DMS114 treated with DMSO at 0.1 percent for 48 hours (cell line): ENCODE data around the gene CAMK2G.
"Not testable (repeated sequence)": the region's sequence is repeated elsewhere in the genome, so short reads cannot be mapped to it uniquely, and the experiment has no call there.

Experiments used
- DNase-seq: peaks from one replicate; lab custom pipeline; 2025; ENCODE audit not compliant: unreplicated experiment; lab: John Stamatoyannopoulos, UW

CAMK2G gene

DNA sequence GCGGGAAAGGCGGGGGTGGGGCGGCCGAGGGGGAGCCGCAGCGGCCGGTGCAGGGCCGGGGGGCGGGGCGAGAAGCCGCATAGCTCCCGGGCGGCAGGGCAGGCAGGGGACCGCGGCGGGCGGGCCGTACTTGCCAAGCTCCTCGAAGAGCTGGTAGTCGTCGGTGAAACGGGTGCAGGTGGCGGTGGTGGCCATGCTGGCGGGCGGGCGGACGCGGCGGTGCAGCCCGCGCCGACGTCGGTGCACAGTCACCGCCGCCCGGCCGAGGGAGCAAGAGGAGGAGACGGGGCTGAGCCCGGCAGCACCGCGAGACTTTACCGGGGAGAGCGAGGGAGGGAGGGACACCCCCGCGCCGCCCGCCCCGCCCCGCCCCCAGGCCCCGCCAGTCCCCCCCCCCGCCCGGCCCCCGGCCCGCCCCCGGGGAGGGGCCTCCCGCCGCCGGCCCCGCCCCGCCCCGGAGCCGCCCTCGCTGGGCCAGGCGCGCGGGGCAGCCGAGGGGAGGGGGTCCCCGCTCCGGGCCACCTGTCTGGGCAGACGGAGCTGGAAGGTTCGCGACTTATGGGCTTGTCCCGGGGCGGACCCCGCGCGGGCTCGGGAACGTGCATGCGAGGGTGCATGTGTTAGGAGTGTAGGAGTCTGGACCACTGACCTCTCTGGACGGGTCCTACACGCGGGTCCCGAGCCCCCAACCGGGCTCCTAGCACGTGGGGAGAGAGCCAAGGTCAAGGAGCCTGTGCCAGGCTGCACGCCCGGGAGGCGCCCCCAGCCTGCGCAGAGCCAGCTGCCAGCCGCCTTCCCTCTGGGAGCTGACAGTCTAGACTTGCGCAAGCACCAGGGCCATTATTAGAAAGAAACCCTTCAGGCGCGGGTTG is at the start of gene CAMK2G:
TSS of gene CAMK2G (minus strand) at position 289 of the 872 bp plus-strand sequence. CDS start at position 195, 94 bp downstream.
- DNase-seq: peak; percentile 80

GRCh38 chr10:73922864-73923133 is 48.4 kb upstream of the CAMK2G start:
- no peak for DNase-seq

DNA sequence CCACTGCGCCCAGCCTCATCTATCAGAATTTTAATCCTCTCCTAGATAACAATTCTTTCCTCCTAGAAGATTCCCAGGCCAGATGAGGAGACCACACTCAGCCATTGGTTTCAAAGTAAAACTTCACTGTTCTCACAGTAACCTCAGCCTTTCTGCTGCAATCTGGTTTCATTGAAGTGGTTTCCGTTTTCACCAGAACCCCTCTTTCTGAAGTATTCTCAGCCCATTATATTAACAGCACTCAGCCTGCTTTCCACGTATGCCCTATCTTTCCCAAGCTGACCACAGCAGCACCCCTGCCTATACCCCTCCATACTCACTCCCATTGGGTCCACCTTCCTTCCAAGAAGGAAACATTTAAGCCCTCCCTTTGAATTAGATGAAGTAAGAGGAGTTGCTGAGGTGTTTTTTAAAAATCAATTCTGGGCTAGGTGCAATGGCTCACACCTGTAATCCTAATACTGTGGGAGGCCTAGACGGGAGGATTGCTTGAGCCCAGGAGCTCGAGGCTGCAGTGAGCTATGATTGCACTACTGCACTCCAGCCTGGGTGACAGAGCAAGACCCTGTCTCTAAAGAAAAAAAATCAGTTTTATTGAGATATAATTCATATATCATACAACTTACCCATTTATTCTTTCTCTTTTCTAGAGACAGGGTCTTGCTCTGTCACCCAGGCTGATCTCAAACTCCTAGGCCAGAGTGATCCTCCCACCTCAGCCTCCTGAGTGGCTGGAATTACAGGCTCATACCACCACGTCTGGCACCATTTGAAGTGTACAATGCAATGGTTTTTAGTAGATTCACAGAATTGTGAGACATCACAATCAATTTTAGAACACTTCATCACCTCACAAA is 47.9 kb upstream of the CAMK2G start:
- no peak for DNase-seq

DNA sequence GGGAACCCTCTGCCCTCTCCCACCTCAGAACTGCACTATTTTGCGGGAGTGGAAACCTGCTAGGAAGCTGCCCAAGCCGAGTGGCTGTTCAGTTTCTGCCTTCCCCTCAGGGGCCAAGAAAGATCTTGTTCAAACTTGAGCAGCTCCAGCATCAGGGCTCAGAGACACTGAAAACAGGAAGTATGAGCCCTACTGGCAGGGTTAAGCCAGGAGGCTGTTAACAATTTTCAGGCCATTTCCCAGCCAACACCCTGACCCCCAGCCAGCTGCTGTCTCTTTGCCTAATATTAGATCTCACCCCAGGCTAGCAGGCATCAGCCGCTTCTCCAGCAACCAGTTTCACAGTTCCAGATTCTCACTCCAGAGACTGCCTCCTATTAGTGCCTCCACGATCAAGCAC is 45.7 kb upstream of the CAMK2G start:
- no peak for DNase-seq

DNA sequence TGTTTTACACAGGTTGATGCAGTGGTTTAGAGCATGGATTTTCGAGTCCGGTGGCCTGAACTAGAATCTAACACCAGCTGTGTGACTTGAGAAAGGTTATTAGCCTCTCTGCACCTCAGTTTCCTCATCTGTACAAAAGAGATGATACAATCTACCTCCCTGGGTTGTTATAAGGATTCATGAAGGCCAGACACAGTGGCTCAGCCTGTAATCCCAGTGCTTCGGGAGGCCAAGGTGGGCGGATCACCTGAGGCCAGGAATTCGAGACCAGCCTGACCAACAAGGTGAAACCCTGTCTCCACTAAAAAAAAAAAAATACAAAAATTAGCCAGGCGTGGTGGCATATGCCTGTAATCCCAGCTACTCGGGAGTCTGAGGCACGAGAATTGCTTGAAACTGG is 45.1 kb upstream of the CAMK2G start:
- not testable (repeated sequence) for DNase-seq

GRCh38 chr10:73917566-73918305 is 43.4 kb upstream of the CAMK2G start:
- DNase-seq: no peak

- no peak for DNase-seq
Observed at GRCh38 chr10:73916761-73917470, 42.6 kb upstream of the CAMK2G start.

DNA sequence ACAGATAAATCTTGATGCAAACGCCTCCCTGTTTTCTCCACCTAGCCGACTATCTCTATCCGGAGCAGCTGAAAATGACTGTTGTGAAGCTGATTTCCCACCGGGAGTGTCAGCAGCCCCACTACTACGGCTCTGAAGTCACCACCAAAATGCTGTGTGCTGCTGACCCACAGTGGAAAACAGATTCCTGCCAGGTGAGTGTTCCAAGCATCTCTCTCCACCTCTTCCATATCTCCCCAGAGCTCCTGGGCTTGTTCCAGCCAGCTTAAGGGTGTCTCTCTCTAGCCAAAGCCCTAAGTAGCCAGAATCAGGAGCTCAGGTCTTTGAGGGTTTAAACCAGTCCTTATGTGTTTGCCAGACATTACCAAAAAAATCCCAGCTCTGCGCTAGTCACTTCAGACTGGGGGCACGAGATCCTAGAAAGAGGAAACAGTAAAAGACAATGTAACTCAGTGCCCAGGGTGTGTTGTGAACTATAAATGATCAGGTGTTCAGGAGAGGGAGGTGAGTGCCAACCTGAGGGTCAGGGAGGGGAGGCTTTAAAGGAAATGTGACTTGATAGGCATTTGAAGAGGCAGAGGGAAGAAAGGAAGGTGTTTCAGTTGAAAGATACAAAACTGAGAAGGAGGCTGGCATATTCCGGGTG is 41.0 kb upstream of the CAMK2G start:
- DNase-seq: no peak

- DNase-seq: no peak
Observed at GRCh38 chr10:73914036-73914435, 39.7 kb upstream of the CAMK2G start.

DNA sequence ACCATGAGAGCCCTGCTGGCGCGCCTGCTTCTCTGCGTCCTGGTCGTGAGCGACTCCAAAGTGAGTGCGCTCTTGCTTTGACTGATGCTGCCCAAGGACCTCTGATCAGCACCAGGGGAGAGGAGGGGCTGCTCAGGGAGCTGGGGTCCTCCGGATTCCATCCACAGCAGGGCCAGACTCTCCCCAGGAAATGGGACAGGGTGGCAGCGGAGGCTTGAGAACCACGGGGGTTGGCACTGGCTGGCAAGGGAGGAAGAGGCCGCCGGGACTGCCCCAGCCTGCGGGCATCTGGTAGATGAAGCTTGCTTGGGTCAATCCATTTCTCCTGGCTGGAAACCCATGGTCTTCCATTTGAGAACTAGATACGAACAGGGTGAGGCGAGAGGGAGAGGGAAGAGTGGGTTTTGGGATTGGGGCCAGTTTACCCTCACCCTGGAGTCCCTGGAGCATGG is 37.2 kb upstream of the CAMK2G start:
- DNase-seq: no peak

- DNase-seq: peak; percentile 16
Observed at GRCh38 chr10:73910764-73911552, 36.6 kb upstream of the CAMK2G start, which contains the start of gene PLAU. Gene PLAU, plus strand, starts transcription at chr10:73911132. Its CDS starts 424 bp downstream, at chr10:73911556.

GRCh38 chr10:73910401-73910763 is 36.0 kb upstream of the CAMK2G start:
- no peak for DNase-seq

- no peak for DNase-seq
Observed at GRCh38 chr10:73909540-73910115, 35.3 kb upstream of the CAMK2G start.

DNA sequence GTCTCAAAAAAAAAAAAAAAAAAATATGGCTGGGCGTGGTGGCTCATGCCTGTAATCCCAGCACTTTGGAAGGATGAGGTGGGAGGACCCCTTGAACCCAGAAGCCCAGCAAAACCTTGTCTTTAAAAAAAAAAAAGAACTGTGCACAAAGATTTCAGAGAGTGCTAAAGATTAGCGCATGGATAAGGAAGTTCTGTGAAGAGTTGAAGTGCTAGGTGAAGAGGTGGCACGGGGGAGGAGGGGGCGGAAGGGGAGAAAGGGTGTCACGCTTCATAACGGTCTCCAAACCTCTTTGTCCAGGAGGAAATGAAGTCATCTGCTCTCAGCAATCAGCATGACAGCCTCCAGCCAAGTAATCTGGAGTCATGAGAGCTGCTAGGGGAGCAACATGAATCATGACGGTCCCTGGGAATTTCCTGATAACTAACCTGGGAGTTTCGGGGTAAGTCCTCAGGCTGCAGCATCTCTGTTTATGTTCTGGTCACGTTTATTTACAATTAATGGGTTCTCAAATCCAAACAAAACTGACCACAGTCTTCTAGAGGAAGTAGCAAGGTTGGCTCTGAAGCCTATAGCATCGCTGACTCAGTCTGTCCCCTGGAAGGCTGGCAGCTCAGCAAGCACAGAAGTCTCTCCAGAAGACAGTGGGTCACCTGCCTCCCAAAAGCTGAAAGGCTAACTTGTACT is 34.6 kb upstream of the CAMK2G start:
- DNase-seq: no peak

GRCh38 chr10:73907841-73908517 is 33.6 kb upstream of the CAMK2G start:
- no peak for DNase-seq

DNA sequence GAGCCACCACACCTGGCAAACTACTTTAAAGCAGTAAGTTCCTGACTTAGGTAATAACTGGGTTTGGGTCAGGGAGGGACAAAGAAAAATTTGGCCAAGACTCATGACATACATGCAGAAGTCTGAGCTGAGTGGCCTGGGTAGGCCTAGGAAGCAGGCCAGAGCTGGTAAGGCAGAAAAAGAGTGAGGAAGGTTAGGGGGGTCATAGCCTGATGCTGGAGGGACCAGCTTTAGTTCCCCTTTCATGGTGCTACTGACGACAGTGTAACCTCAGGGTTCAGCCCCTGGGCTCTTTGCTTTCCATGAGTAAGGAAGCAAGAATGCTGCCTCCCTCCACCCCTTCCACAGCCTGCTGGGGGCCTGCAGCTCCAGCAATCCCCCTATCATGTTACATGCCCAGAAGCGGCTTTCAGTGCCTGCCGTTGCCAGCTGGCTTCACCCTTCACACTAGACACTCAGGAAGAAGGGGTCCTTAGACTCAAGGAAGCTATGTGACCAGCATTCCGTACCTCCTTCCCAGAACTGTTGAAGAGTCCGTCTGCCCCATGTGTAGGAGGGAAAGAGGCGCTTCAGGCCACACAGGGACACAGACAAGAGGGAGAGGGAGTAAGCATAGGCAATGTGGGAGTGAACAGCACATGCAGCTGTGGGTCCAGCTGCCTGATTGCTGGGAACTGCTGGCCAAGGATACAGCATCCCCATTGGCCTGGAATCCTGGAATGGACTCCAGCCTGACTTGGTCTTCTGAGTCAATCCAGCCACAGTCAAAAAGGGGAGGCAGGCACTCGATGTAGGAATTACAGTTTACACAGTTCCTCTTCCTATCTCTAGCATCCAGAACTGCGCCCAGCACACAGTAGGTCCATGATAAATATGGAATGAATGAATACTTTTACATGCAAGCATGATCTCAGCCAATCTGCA is 32.4 kb upstream of the CAMK2G start:
- DNase-seq: no peak
